Parathyroid adenoma (tissue), 2 donors: ENCODE results near the gene GRIN2C.

Experiments used
- H2AFZ ChIP-seq: fragments of 300-600 bp; sonication (generic); one replicate; pipeline ENCODE4 v1.7.0; 2017; ENCODE audit warnings: antibody characterized with exemption, mild to moderate bottlenecking
- H3K27ac ChIP-seq: fragments of 300-600 bp; sonication (generic); one replicate; pipeline ENCODE4 v1.7.0; 2017
- H3K27me3 ChIP-seq: fragments of 300-600 bp; sonication (generic); one replicate; pipeline ENCODE4 v1.7.0; 2017; ENCODE audit warnings: low read length; ENCODE audit not compliant: control insufficient read depth, insufficient read depth
- H3K36me3 ChIP-seq: fragments of 300-600 bp; sonication (generic); one replicate; pipeline ENCODE4 v1.7.0; 2017; ENCODE audit warnings: low read length; ENCODE audit not compliant: control insufficient read depth, insufficient read depth
- H3K4me1 ChIP-seq: fragments of 300-600 bp; sonication (generic); one replicate; pipeline ENCODE4 v1.7.0; 2017; ENCODE audit warnings: control low read depth
- H3K4me2 ChIP-seq: fragments of 300-600 bp; sonication (generic); one replicate; pipeline ENCODE4 v1.7.0; 2017; ENCODE audit warnings: low read length
- H3K4me3 ChIP-seq: fragments of 300-600 bp; sonication (generic); one replicate; pipeline ENCODE4 v1.7.0; 2017; ENCODE audit warnings: low read depth, low read length
- H3K79me2 ChIP-seq: fragments of 300-600 bp; sonication (generic); one replicate; pipeline ENCODE4 v1.7.0; 2017; ENCODE audit warnings: control low read depth
- H3K9ac ChIP-seq: fragments of 300-600 bp; sonication (generic); one replicate; pipeline ENCODE4 v1.7.0; 2017; ENCODE audit warnings: mild to moderate bottlenecking
- H3K9me3 ChIP-seq: fragments of 300-600 bp; sonication (generic); one replicate; pipeline ENCODE4 v1.7.0; 2017; ENCODE audit warnings: low read length; ENCODE audit not compliant: control insufficient read depth
- CTCF ChIP-seq: fragments of 300-600 bp; sonication (generic); IDR thresholded peaks from one replicate; pipeline ENCODE4 v1.7.0; 2017; ENCODE audit warnings: antibody characterized with exemption, mild to moderate bottlenecking
- donor health status: primary hyperparathyroidism.

The GRIN2C gene

GRCh38 chr17:74819801-74820436 is 39.8 kb downstream of the GRIN2C start:
- Histone ChIP-seq H3K79me2 (peaks cover 2% of the 10 kb centered on the region), H3K27ac (no peak overlapping the region), H3K4me1 (peaks cover 13% of the 10 kb centered on the region), H3K4me3 (no peak overlapping the region), H3K36me3 (no peaks in the 10 kb centered on the region), H3K27me3 (no peaks in the 10 kb centered on the region), H3K4me2 (no peak overlapping the region), H3K9me3 (no peaks in the 10 kb centered on the region), H2AFZ (no peak overlapping the region), H3K9ac (no peak overlapping the region)
- no peak for TF ChIP-seq CTCF

GRCh38 chr17:74818291-74818938 is 41.3 kb downstream of the GRIN2C start:
- no peak overlapping the region for H3K4me3 ChIP-seq
- peaks cover 2% of the 10 kb centered on the region for H3K79me2 ChIP-seq
- H3K4me2 ChIP-seq, result no peak overlapping the region
- no peaks in the 10 kb centered on the region for H3K9me3 ChIP-seq
- no peak overlapping the region for H3K9ac ChIP-seq
- H2AFZ ChIP-seq, result no peak overlapping the region
- no peaks in the 10 kb centered on the region for H3K36me3 ChIP-seq
- peaks cover 16% of the 10 kb centered on the region for H3K4me1 ChIP-seq
- H3K27me3 ChIP-seq, result no peaks in the 10 kb centered on the region
- H3K27ac ChIP-seq, result no peak overlapping the region
- TF ChIP-seq CTCF, result no peak

GRCh38 chr17:74816905-74817620 is 42.6 kb downstream of the GRIN2C start:
- no peak for TF ChIP-seq CTCF
- Histone ChIP-seq H3K36me3 (no peaks in the 10 kb centered on the region), H3K4me2 (no peak overlapping the region)

GRCh38 chr17:74815550-74816370 is 43.9 kb downstream of the GRIN2C start:
- Histone ChIP-seq H3K27ac (no peak overlapping the region), H3K9ac (no peak overlapping the region), H3K4me2 (peak overlapping the region; percentile 27), H3K9me3 (no peaks in the 10 kb centered on the region), H3K79me2 (peaks cover 2% of the 10 kb centered on the region), H3K4me3 (no peak overlapping the region), H3K36me3 (no peaks in the 10 kb centered on the region), H2AFZ (no peak overlapping the region), H3K27me3 (no peaks in the 10 kb centered on the region), H3K4me1 (peaks cover 16% of the 10 kb centered on the region)
- no peak for TF ChIP-seq CTCF

More at GRCh38 chr17:74816905-74817620, 42.6 kb downstream of the GRIN2C start:
- peaks cover 16% of the 10 kb centered on the region for H3K4me1 ChIP-seq
- H3K4me3 ChIP-seq, result no peak overlapping the region
- H3K27ac ChIP-seq, result no peak overlapping the region
- no peak overlapping the region for H2AFZ ChIP-seq
- no peaks in the 10 kb centered on the region for H3K27me3 ChIP-seq
- peaks cover 2% of the 10 kb centered on the region for H3K79me2 ChIP-seq
- H3K9me3 ChIP-seq, result no peaks in the 10 kb centered on the region
- H3K9ac ChIP-seq, result no peak overlapping the region
